Nephron (organoid): Measurements from ENCODE around the gene THAP4.

ENCODE experiments used
- H3K27ac Mint-ChIP-seq, 3 experiments: 2 replicates each; pipeline ENCODE4 v1.8.0; 2020; ENCODE audit warnings: mixed read lengths in 3 of 3, mild to moderate bottlenecking in 2 of 3, moderate library complexity in 1 of 3
- H3K27me3 Mint-ChIP-seq: 2 replicates; pipeline ENCODE4 v1.8.0; 2021; ENCODE audit warnings: low read depth, mild to moderate bottlenecking, moderate library complexity, mixed read lengths
- H3K36me3 Mint-ChIP-seq: 2 replicates; pipeline ENCODE4 v1.8.0; 2020; ENCODE audit warnings: low read depth, mixed read lengths
- H3K4me1 Mint-ChIP-seq: 2 replicates; pipeline ENCODE4 v1.8.0; 2020; ENCODE audit warnings: mixed read lengths
- H3K4me3 Mint-ChIP-seq, 3 experiments: 2 replicates each; pipeline ENCODE4 v1.8.0; 2020; ENCODE audit warnings: mild to moderate bottlenecking in 3 of 3, mixed read lengths in 3 of 3, moderate library complexity in 2 of 3
- H3K9me3 Mint-ChIP-seq: 2 replicates; pipeline ENCODE4 v1.8.0; 2020; ENCODE audit warnings: mixed read lengths
- TF ChIP-seq, protein P1 (sequence below), 3 experiments: fragments of 200-600 bp; sonication (generic); IDR thresholded peaks; one replicate each; pipeline ENCODE4 v1.5.0; 2021; ENCODE audit warnings: antibody characterized with exemption in 3 of 3; ENCODE audit not compliant: unreplicated experiment in 3 of 3

THAP4 gene

DNA sequence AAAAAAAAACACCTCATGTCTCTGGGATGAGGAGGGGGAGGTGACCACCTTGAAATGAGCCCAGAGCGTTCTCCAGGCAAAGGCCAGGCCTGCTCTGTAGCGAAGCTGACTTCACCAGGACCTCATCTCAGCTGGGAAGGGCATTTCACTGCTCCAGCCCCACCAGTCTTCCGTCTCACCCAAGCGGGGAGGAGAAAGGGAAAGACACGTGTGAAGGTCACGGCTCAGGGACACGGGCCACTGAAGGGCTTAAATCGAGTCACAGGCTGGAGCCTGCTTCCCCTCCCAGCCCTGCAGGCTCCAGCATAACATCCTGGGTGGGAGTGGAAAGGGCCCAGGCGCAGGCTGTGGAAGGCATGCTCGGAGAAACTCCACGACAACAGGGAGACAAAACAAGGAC is 18.1 kb downstream of the THAP4 start:
- Mint-ChIP-seq H3K36me3 (peaks cover 45% of the 10 kb centered on the region), H3K27ac (peak overlapping the region in 2 of 3 experiments; percentile 19 to 94), H3K4me1 (peaks cover 12% of the 10 kb centered on the region), H3K27me3 (no peaks in the 10 kb centered on the region), H3K4me3 (no peak overlapping the region), H3K9me3 (peaks cover 3% of the 10 kb centered on the region)
- TF ChIP-seq, protein P1, sequence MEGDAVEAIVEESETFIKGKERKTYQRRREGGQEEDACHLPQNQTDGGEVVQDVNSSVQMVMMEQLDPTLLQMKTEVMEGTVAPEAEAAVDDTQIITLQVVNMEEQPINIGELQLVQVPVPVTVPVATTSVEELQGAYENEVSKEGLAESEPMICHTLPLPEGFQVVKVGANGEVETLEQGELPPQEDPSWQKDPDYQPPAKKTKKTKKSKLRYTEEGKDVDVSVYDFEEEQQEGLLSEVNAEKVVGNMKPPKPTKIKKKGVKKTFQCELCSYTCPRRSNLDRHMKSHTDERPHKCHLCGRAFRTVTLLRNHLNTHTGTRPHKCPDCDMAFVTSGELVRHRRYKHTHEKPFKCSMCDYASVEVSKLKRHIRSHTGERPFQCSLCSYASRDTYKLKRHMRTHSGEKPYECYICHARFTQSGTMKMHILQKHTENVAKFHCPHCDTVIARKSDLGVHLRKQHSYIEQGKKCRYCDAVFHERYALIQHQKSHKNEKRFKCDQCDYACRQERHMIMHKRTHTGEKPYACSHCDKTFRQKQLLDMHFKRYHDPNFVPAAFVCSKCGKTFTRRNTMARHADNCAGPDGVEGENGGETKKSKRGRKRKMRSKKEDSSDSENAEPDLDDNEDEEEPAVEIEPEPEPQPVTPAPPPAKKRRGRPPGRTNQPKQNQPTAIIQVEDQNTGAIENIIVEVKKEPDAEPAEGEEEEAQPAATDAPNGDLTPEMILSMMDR (IDR thresholded peaks at IDR 0.05; ENCODE audit: unreplicated experiment in 3 of 3) = no peak

DNA sequence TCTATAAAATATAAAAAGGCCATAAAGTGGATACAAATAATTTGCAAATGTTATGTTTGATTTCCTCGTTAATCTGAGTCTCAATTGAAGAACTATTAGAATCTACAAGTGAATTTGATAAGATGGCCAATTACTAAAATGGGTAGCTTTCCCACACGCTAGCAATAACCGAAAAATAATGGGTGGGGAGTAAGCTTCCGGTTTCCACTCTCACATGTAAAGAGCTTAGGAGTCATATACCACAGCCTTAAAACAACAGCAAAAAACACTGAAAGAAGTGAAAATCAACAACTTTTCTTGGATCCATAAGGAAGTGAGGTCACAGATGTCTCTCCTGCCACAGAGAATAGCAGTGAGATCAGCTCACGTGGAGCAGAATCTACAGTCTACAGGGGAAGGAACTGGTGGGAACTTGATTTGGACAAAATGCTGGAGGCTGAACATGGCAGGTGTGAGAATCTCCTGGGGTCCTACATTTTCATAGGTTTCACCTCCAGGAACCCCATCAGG is 18.6 kb downstream of the THAP4 start:
- no peak overlapping the region for H3K4me3 Mint-ChIP-seq
- peaks cover 3% of the 10 kb centered on the region for H3K9me3 Mint-ChIP-seq
- TF ChIP-seq, protein P1 (IDR thresholded peaks at IDR 0.05; ENCODE audit: unreplicated experiment in 3 of 3) = no peak
- peaks cover 40% of the 10 kb centered on the region for H3K36me3 Mint-ChIP-seq
- no peaks in the 10 kb centered on the region for H3K27me3 Mint-ChIP-seq
- H3K4me1 Mint-ChIP-seq = peaks cover 12% of the 10 kb centered on the region
- peak overlapping the region; percentile 31 to 94 (median 73) for H3K27ac Mint-ChIP-seq

DNA sequence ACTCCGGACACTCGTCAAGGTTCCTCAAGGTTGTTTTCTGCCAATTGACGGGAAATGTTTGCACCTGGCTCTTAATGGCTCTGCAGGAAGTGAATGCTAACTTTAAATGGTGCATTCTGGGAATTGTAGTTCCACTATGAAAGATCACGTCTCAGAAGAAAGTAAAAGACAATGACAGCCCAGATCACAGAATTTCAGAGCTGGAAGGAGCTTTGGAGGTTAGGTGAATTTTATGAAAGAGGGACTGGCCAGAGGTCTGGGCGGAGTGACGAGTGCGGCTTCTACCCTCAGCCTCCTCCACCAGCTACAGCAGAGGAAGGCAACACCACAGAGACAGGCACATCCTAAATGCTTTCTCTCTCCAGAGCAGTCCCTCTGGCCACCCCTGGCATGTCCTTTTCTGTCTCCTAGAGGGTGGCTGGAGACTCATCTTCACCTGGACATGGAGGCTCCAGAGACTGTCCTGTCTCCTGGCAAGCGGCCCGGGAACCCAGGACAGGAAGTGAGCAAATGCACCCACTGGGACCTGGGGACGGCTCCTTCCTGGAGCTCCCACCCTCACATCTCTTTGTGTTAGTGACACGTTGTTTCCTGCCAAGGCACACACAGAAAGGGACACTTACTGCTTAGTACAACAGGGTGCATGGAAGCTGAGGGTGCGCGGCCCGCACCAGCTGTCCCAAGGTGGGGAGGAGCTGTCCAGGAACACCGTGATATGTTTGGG is 19.4 kb downstream of the THAP4 start:
- TF ChIP-seq, protein P1 (IDR thresholded peaks at IDR 0.05; ENCODE audit: unreplicated experiment in 3 of 3) = no peak
- peak overlapping the region in 2 of 3 experiments; percentile 8 to 70 for H3K4me3 Mint-ChIP-seq
- peaks cover 18% of the 10 kb centered on the region for H3K4me1 Mint-ChIP-seq
- peaks cover 40% of the 10 kb centered on the region for H3K36me3 Mint-ChIP-seq
- H3K27me3 Mint-ChIP-seq = no peaks in the 10 kb centered on the region
- peak overlapping the region; percentile 73 to 94 (median 86) for H3K27ac Mint-ChIP-seq
- peaks cover 3% of the 10 kb centered on the region for H3K9me3 Mint-ChIP-seq

DNA sequence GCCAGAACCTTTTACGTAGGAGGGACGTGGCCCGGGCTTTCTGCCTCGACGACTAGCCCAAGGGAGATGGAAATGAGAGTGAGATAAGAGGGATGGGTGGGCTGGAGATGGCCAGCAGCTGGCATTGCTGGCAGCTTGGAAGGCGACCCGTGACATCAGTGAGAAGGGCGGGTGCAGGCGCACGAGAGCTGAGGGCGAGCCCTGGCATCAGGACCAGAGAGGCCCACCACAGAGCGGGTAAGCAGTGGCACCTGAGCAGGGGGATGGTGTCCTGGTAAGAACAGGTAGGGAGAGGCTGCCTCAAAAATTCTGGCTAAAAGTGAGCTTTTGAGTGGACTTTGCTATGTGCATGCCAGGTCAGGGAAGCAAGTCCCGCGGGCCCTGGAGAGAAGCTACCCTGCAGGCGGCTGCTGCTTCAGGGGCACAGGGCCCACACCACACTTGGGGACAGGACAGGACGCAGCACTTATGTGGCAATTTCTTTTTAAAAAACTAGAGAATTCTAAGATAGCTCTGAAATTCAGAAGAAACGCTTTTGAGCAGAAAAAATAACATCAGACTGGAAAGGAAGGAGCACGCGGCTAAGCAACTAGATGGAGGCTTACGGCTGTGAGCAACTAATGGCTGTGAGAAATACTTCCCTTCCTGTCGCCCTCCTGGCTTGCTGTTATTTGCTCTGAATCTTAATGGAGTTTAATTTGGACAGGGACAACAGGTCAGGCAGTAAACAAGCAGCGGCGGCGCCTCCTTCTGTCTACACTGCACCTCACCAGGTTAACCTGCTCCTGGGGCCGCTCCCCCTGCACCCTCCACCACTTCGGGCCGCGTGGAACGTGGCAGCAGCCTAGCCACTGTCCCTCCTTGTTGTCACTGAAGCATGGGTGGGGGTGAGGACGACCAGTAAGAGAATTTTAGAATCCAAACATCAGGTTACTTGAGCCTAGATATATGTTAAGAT is 20.5 kb downstream of the THAP4 start:
- Mint-ChIP-seq H3K27me3 (no peaks in the 10 kb centered on the region), H3K27ac (peak overlapping the region in 1 of 3 experiments; percentile 68), H3K4me1 (peaks cover 28% of the 10 kb centered on the region), H3K36me3 (peaks cover 36% of the 10 kb centered on the region), H3K9me3 (peaks cover 3% of the 10 kb centered on the region), H3K4me3 (peak overlapping the region in 1 of 3 experiments; percentile 62)
- TF ChIP-seq, protein P1 (IDR thresholded peaks at IDR 0.05; ENCODE audit: unreplicated experiment in 3 of 3) = no peak

GRCh38 chr2:241615522-241616052 is 21.4 kb downstream of the THAP4 start:
- peak overlapping the region in 1 of 3 experiments; percentile 62 for H3K4me3 Mint-ChIP-seq
- H3K36me3 Mint-ChIP-seq = peaks cover 29% of the 10 kb centered on the region
- no peaks in the 10 kb centered on the region for H3K27me3 Mint-ChIP-seq
- peak overlapping the region in 1 of 3 experiments; percentile 68 for H3K27ac Mint-ChIP-seq
- H3K9me3 Mint-ChIP-seq = no peaks in the 10 kb centered on the region
- TF ChIP-seq, protein P1 (IDR thresholded peaks at IDR 0.05; ENCODE audit: unreplicated experiment in 3 of 3) = no peak
- peaks cover 30% of the 10 kb centered on the region for H3K4me1 Mint-ChIP-seq
